Measurements from ENCODE around the gene AP2B1. TPM values are rescaled to one million over a fixed set of nuclear protein-coding genes. Genes with fewer than 3 reads are reported as not detected.
"Not testable (repeated sequence)": the region's sequence is repeated elsewhere in the genome, so short reads cannot be mapped to it uniquely, and the experiment has no call there.

Gene AP2B1
- total RNA-seq, 2 experiments from 2014 or later, result 161 to 172 TPM

- ChIA-PET CTCF (interaction anchor here (1.3 to 1.9 kb wide), 2 partner anchors 10 to 65 kb away, joined by 4 to 5 read pairs; no protein-coding TSS in a partner anchor), POLR2A (interaction anchor here (0.6 kb wide), 1 partner anchor 13 kb away, joined by 3 read pairs; no protein-coding TSS in a partner anchor)
- H3K4me3 Mint-ChIP-seq, result no peak overlapping the region
- peaks cover 5% of the 10 kb centered on the region for H3K9me3 Mint-ChIP-seq (ENCODE audit: insufficient read depth)
- H3K4me1 Mint-ChIP-seq (ENCODE audit: low read depth), result peaks cover 12% of the 10 kb centered on the region
- H3K27ac Mint-ChIP-seq, result no peak overlapping the region
- H3K36me3 Mint-ChIP-seq (ENCODE audit: low read depth), result peaks cover 7% of the 10 kb centered on the region
- no peak for DNase-seq
- peaks cover 2% of the 10 kb centered on the region for H3K27me3 Mint-ChIP-seq (ENCODE audit: low read depth)
- no peak for ATAC-seq
These were observed 38.1 kb upstream of the AP2B1 start for GRCh38 chr17:35548978-35549377.

GRCh38 chr17:35553310-35553709 lies 33.8 kb upstream of the AP2B1 start:
- ChIA-PET CTCF (interaction anchor here (1.1 to 2.1 kb wide), 2 partner anchors 194 to 240 kb away, joined by 3 to 6 read pairs; no protein-coding TSS in a partner anchor), POLR2A (interaction anchor here (1.4 kb wide), 1 partner anchor 16 kb away, joined by 6 read pairs; the partner anchor contains the start of gene SLFN12L)
- H3K27me3 Mint-ChIP-seq (ENCODE audit: low read depth), result peaks cover 14% of the 10 kb centered on the region
- no peaks in the 10 kb centered on the region for H3K36me3 Mint-ChIP-seq (ENCODE audit: low read depth)
- ATAC-seq (no peak), DNase-seq (no peak)
- H3K9me3 Mint-ChIP-seq (ENCODE audit: insufficient read depth), result no peaks in the 10 kb centered on the region
- H3K4me3 Mint-ChIP-seq, result no peak overlapping the region
- peaks cover 2% of the 10 kb centered on the region for H3K4me1 Mint-ChIP-seq (ENCODE audit: low read depth)
- no peak overlapping the region for H3K27ac Mint-ChIP-seq

- DNase-seq (no peak), ATAC-seq (no peak)
- ChIA-PET CTCF (interaction anchor here (0.6 to 1.3 kb wide), 4 partner anchors 10 to 554 kb away, joined by 3 read pairs; no protein-coding TSS in a partner anchor), POLR2A (interaction anchor here (0.6 kb wide), 1 partner anchor 1853 kb away, joined by 3 read pairs; no protein-coding TSS in a partner anchor)
- Mint-ChIP-seq H3K27me3 (ENCODE audit: low read depth) (peaks cover 20% of the 10 kb centered on the region), H3K4me3 (no peak overlapping the region), H3K36me3 (ENCODE audit: low read depth) (no peaks in the 10 kb centered on the region), H3K4me1 (ENCODE audit: low read depth) (no peaks in the 10 kb centered on the region), H3K27ac (no peak overlapping the region), H3K9me3 (ENCODE audit: insufficient read depth) (no peaks in the 10 kb centered on the region)
These were observed 32.5 kb upstream of the AP2B1 start for GRCh38 chr17:35554668-35555067.

- ATAC-seq, result no peak
- H3K4me1 Mint-ChIP-seq (ENCODE audit: low read depth), result no peaks in the 10 kb centered on the region
- H3K27ac Mint-ChIP-seq, result no peak overlapping the region
- CTCF ChIA-PET, result interaction anchor here (1.0 kb wide), 1 partner anchor 192 kb away, joined by 5 read pairs; no protein-coding TSS in a partner anchor
- no peaks in the 10 kb centered on the region for H3K36me3 Mint-ChIP-seq (ENCODE audit: low read depth)
- DNase-seq, result no peak
- no peaks in the 10 kb centered on the region for H3K9me3 Mint-ChIP-seq (ENCODE audit: insufficient read depth)
- H3K27me3 Mint-ChIP-seq (ENCODE audit: low read depth), result peaks cover 23% of the 10 kb centered on the region
- H3K4me3 Mint-ChIP-seq, result no peak overlapping the region
- POLR2A ChIA-PET, result no interaction called here
These were observed 31.4 kb upstream of the AP2B1 start for GRCh38 chr17:35555691-35556090.

GRCh38 chr17:35557353-35557752 lies 29.8 kb upstream of the AP2B1 start:
- no peak overlapping the region for H3K27ac Mint-ChIP-seq
- peaks cover 26% of the 10 kb centered on the region for H3K27me3 Mint-ChIP-seq (ENCODE audit: low read depth)
- DNase-seq, result no peak
- no peaks in the 10 kb centered on the region for H3K9me3 Mint-ChIP-seq (ENCODE audit: insufficient read depth)
- H3K36me3 Mint-ChIP-seq (ENCODE audit: low read depth), result no peaks in the 10 kb centered on the region
- ATAC-seq, result no peak
- H3K4me1 Mint-ChIP-seq (ENCODE audit: low read depth), result no peaks in the 10 kb centered on the region
- no peak overlapping the region for H3K4me3 Mint-ChIP-seq
- ChIA-PET POLR2A (interaction anchor here (0.5 kb wide), 1 partner anchor 22 kb away, joined by 10 read pairs; no protein-coding TSS in a partner anchor), CTCF (no interaction called here)

- ChIA-PET CTCF (interaction anchor here (1.3 kb wide), 1 partner anchor 187 kb away, joined by 5 read pairs; no protein-coding TSS in a partner anchor), POLR2A (interaction anchor here (0.5 to 1.2 kb wide), 2 partner anchors 316 to 928 kb away, joined by 3 to 4 read pairs; partner anchors contain the start of gene SLFN5)
- H3K4me3 Mint-ChIP-seq, result no peak overlapping the region
- H3K27ac Mint-ChIP-seq, result no peak overlapping the region
- no peaks in the 10 kb centered on the region for H3K9me3 Mint-ChIP-seq (ENCODE audit: insufficient read depth)
- ATAC-seq, result no peak
- H3K4me1 Mint-ChIP-seq (ENCODE audit: low read depth), result no peaks in the 10 kb centered on the region
- H3K36me3 Mint-ChIP-seq (ENCODE audit: low read depth), result no peaks in the 10 kb centered on the region
- H3K27me3 Mint-ChIP-seq (ENCODE audit: low read depth), result peaks cover 37% of the 10 kb centered on the region
- no peak for DNase-seq
These were observed 27.5 kb upstream of the AP2B1 start for GRCh38 chr17:35559495-35560210.

- Mint-ChIP-seq H3K36me3 (ENCODE audit: low read depth) (no peaks in the 10 kb centered on the region), H3K27me3 (ENCODE audit: low read depth) (peaks cover 43% of the 10 kb centered on the region), H3K27ac (no peak within 1 kb of the TSS), H3K9me3 (ENCODE audit: insufficient read depth) (no peaks in the 10 kb centered on the region), H3K4me3 (no peak within 1 kb of the TSS), H3K4me1 (ENCODE audit: low read depth) (no peaks in the 10 kb centered on the region)
- ChIA-PET POLR2A (interaction anchor here (1.5 kb wide), 1 partner anchor 18 kb away, joined by 4 read pairs; the partner anchor contains the start of gene PEX12), CTCF (no interaction called here)
- ATAC-seq (no peak), DNase-seq (no peak)
These were observed 26.4 kb upstream of the AP2B1 start, which contains the start of gene SLFN14 for GRCh38 chr17:35560703-35561102. TSS of gene SLFN14 (minus strand) at chr17:35560819. CDS start at chr17:35558062, 2,757 bp downstream.

- H3K9me3 Mint-ChIP-seq (ENCODE audit: insufficient read depth); POLR2A ChIA-PET; H3K4me3 Mint-ChIP-seq; H3K27ac Mint-ChIP-seq; ATAC-seq; H3K36me3 Mint-ChIP-seq (ENCODE audit: low read depth); DNase-seq: not testable (repeated sequence)
- CTCF ChIA-PET, result interaction anchor here (1.6 kb wide), 1 partner anchor 13 kb away, joined by 6 read pairs; no protein-coding TSS in a partner anchor
- Mint-ChIP-seq H3K4me1 (ENCODE audit: low read depth) (peaks cover 10% of the 10 kb centered on the region), H3K27me3 (ENCODE audit: low read depth) (peaks cover 35% of the 10 kb centered on the region)
These were observed 23.9 kb upstream of the AP2B1 start for GRCh38 chr17:35563181-35563580.

GRCh38 chr17:35566968-35567367 lies 20.2 kb upstream of the AP2B1 start:
- no peak for ATAC-seq
- ChIA-PET CTCF (no interaction called here), POLR2A (interaction anchor here (0.8 to 4.1 kb wide), 3 partner anchors 12 to 25 kb away, joined by 3 to 24 read pairs (median 3); partner anchors contain the start of gene PEX12)
- Mint-ChIP-seq H3K27me3 (ENCODE audit: low read depth) (peaks cover 23% of the 10 kb centered on the region), H3K4me1 (ENCODE audit: low read depth) (peaks cover 32% of the 10 kb centered on the region), H3K4me3 (peak overlapping the region; percentile 90), H3K36me3 (ENCODE audit: low read depth) (peaks cover 10% of the 10 kb centered on the region), H3K27ac (peak overlapping the region; percentile 53), H3K9me3 (ENCODE audit: insufficient read depth) (no peaks in the 10 kb centered on the region)
- DNase-seq, result no peak

GRCh38 chr17:35568561-35568960 lies 18.6 kb upstream of the AP2B1 start:
- ChIA-PET POLR2A (interaction anchor here (0.7 to 4.1 kb wide), 6 partner anchors 8 to 195 kb away, joined by 3 to 24 read pairs (median 4); partner anchors contain the start of genes AP2B1, PEX12, SLFN11 and SLFN12L), CTCF (no interaction called here)
- Mint-ChIP-seq H3K4me3 (peak overlapping the region; percentile 90), H3K27ac (peak overlapping the region; percentile 96), H3K4me1 (ENCODE audit: low read depth) (peaks cover 32% of the 10 kb centered on the region), H3K36me3 (ENCODE audit: low read depth) (peaks cover 13% of the 10 kb centered on the region), H3K9me3 (ENCODE audit: insufficient read depth) (no peaks in the 10 kb centered on the region), H3K27me3 (ENCODE audit: low read depth) (peaks cover 20% of the 10 kb centered on the region)
- DNase-seq (peak; percentile 41), ATAC-seq (peak; percentile 31)

GRCh38 chr17:35569405-35569804 lies 17.7 kb upstream of the AP2B1 start:
- peak overlapping the region; percentile 51 for H3K27ac Mint-ChIP-seq
- H3K9me3 Mint-ChIP-seq (ENCODE audit: insufficient read depth), result no peaks in the 10 kb centered on the region
- peak overlapping the region; percentile 90 for H3K4me3 Mint-ChIP-seq
- CTCF ChIA-PET, result no interaction called here
- ATAC-seq (no peak), DNase-seq (no peak)
- POLR2A ChIA-PET, result interaction anchor here (4.1 kb wide), 1 partner anchor 9 kb away, joined by 24 read pairs; the partner anchor contains the start of gene PEX12
- peaks cover 32% of the 10 kb centered on the region for H3K4me1 Mint-ChIP-seq (ENCODE audit: low read depth)
- H3K36me3 Mint-ChIP-seq (ENCODE audit: low read depth), result peaks cover 14% of the 10 kb centered on the region
- peaks cover 12% of the 10 kb centered on the region for H3K27me3 Mint-ChIP-seq (ENCODE audit: low read depth)

All from activated CD8-positive, alpha-beta T cell treated with anti-CD3 and anti-CD28 coated beads, Interleukin-2, amount 10 ng/mL, durations not matched to agents 7 days and 5 days (primary cell).